Measurements from ENCODE around the gene UBE2Q1. TPM values are rescaled to one million over a fixed set of nuclear protein-coding genes. Genes with fewer than 3 reads are reported as not detected.

UBE2Q1 gene
- total RNA-seq, 2 experiments from 2014 or later: 106 to 107 TPM

GRCh38 chr1:154553056-154554030 lies 5.1 kb downstream of the UBE2Q1 start:
- no peak overlapping the region for H3K27ac Mint-ChIP-seq

GRCh38 chr1:154552036-154552435 lies 6.4 kb downstream of the UBE2Q1 start:
- no peaks in the 10 kb centered on the region for H3K9me3 Mint-ChIP-seq
- H3K4me3 Mint-ChIP-seq: no peak overlapping the region

More at GRCh38 chr1:154553056-154554030, 5.1 kb downstream of the UBE2Q1 start:
- POLR2A ChIA-PET: no interaction called here
- Mint-ChIP-seq H3K27me3 (no peaks in the 10 kb centered on the region), H3K4me3 (no peak overlapping the region), H3K4me1 (peaks cover 39% of the 10 kb centered on the region), H3K9me3 (no peaks in the 10 kb centered on the region), H3K36me3 (peaks cover 30% of the 10 kb centered on the region)
- no peak for DNase-seq
- ATAC-seq (ENCODE audit: low read depth): no peak

GRCh38 chr1:154551474-154551873 lies 7.0 kb downstream of the UBE2Q1 start:
- ATAC-seq (ENCODE audit: low read depth) (no peak), DNase-seq (no peak)
- H3K9me3 Mint-ChIP-seq: no peaks in the 10 kb centered on the region
- H3K27me3 Mint-ChIP-seq: no peaks in the 10 kb centered on the region
- H3K36me3 Mint-ChIP-seq: peaks cover 24% of the 10 kb centered on the region
- peaks cover 25% of the 10 kb centered on the region for H3K4me1 Mint-ChIP-seq
- H3K27ac Mint-ChIP-seq: no peak overlapping the region
- H3K4me3 Mint-ChIP-seq: no peak overlapping the region
- POLR2A ChIA-PET: no interaction called here

More at GRCh38 chr1:154552036-154552435, 6.4 kb downstream of the UBE2Q1 start:
- DNase-seq (no peak), ATAC-seq (ENCODE audit: low read depth) (no peak)
- no peaks in the 10 kb centered on the region for H3K27me3 Mint-ChIP-seq
- peaks cover 24% of the 10 kb centered on the region for H3K36me3 Mint-ChIP-seq
- POLR2A ChIA-PET: no interaction called here
- no peak overlapping the region for H3K27ac Mint-ChIP-seq
- H3K4me1 Mint-ChIP-seq: peaks cover 31% of the 10 kb centered on the region

GRCh38 chr1:154550657-154551056 lies 7.8 kb downstream of the UBE2Q1 start:
- Mint-ChIP-seq H3K4me3 (no peak overlapping the region), H3K9me3 (no peaks in the 10 kb centered on the region), H3K27me3 (no peaks in the 10 kb centered on the region), H3K27ac (no peak overlapping the region), H3K36me3 (peaks cover 24% of the 10 kb centered on the region), H3K4me1 (peaks cover 17% of the 10 kb centered on the region)
- DNase-seq (no peak), ATAC-seq (ENCODE audit: low read depth) (no peak)
- POLR2A ChIA-PET: no interaction called here

- Mint-ChIP-seq H3K27ac (no peak overlapping the region), H3K4me3 (no peak overlapping the region), H3K4me1 (peaks cover 12% of the 10 kb centered on the region), H3K9me3 (no peaks in the 10 kb centered on the region), H3K36me3 (peaks cover 24% of the 10 kb centered on the region), H3K27me3 (no peaks in the 10 kb centered on the region)
- ATAC-seq (ENCODE audit: low read depth) (no peak), DNase-seq (no peak)
- POLR2A ChIA-PET: no interaction called here
These were observed 8.4 kb downstream of the UBE2Q1 start for GRCh38 chr1:154550070-154550469.

- POLR2A ChIA-PET: no interaction called here
- DNase-seq (no peak), ATAC-seq (ENCODE audit: low read depth) (no peak)
- Mint-ChIP-seq H3K27me3 (no peaks in the 10 kb centered on the region), H3K36me3 (peaks cover 24% of the 10 kb centered on the region), H3K4me3 (no peak overlapping the region), H3K27ac (no peak overlapping the region), H3K9me3 (no peaks in the 10 kb centered on the region), H3K4me1 (peaks cover 11% of the 10 kb centered on the region)
These were observed 9.2 kb downstream of the UBE2Q1 start for GRCh38 chr1:154549202-154549770.

GRCh38 chr1:154548028-154548427 lies 10.4 kb downstream of the UBE2Q1 start:
- no peak for ATAC-seq (ENCODE audit: low read depth)
- Mint-ChIP-seq H3K27ac (no peak overlapping the region), H3K36me3 (peaks cover 19% of the 10 kb centered on the region), H3K27me3 (no peaks in the 10 kb centered on the region), H3K9me3 (no peaks in the 10 kb centered on the region), H3K4me3 (no peak overlapping the region), H3K4me1 (peaks cover 11% of the 10 kb centered on the region)
- POLR2A ChIA-PET: interaction anchor here (0.6 kb wide), 1 partner anchor 819 kb away, joined by 7 read pairs; no protein-coding TSS in a partner anchor
- no peak for DNase-seq

- peaks cover 13% of the 10 kb centered on the region for H3K36me3 Mint-ChIP-seq
- H3K9me3 Mint-ChIP-seq: no peaks in the 10 kb centered on the region
- POLR2A ChIA-PET: interaction anchor here (1.0 to 1.6 kb wide), 2 partner anchors 8 to 68 kb away, joined by 3 to 4 read pairs; no protein-coding TSS in a partner anchor
- no peak overlapping the region for H3K4me3 Mint-ChIP-seq
- ATAC-seq (ENCODE audit: low read depth) (no peak), DNase-seq (no peak)
- no peak overlapping the region for H3K27ac Mint-ChIP-seq
- H3K4me1 Mint-ChIP-seq: peaks cover 11% of the 10 kb centered on the region
- H3K27me3 Mint-ChIP-seq: peaks cover 2% of the 10 kb centered on the region
These were observed 11.2 kb downstream of the UBE2Q1 start for GRCh38 chr1:154547105-154547732.

- H3K27ac Mint-ChIP-seq: no peak overlapping the region
- POLR2A ChIA-PET: interaction anchor here (1.0 to 1.6 kb wide), 2 partner anchors 9 to 67 kb away, joined by 3 to 4 read pairs; no protein-coding TSS in a partner anchor
- H3K4me1 Mint-ChIP-seq: peaks cover 11% of the 10 kb centered on the region
- ATAC-seq (ENCODE audit: low read depth): peak; percentile 72
- H3K27me3 Mint-ChIP-seq: peaks cover 2% of the 10 kb centered on the region
- H3K4me3 Mint-ChIP-seq: no peak overlapping the region
- peak; percentile 61 for DNase-seq
- no peaks in the 10 kb centered on the region for H3K9me3 Mint-ChIP-seq
- H3K36me3 Mint-ChIP-seq: peaks cover 10% of the 10 kb centered on the region
These were observed 12.0 kb downstream of the UBE2Q1 start for GRCh38 chr1:154546264-154547063.

GRCh38 chr1:154541231-154541630 lies 17.2 kb downstream of the UBE2Q1 start:
- H3K36me3 Mint-ChIP-seq: no peaks in the 10 kb centered on the region
- H3K27me3 Mint-ChIP-seq: peaks cover 6% of the 10 kb centered on the region
- H3K4me1 Mint-ChIP-seq: no peaks in the 10 kb centered on the region
- H3K9me3 Mint-ChIP-seq: no peaks in the 10 kb centered on the region
- no peak overlapping the region for H3K27ac Mint-ChIP-seq
- POLR2A ChIA-PET: no interaction called here
- DNase-seq: no peak
- no peak for ATAC-seq (ENCODE audit: low read depth)
- H3K4me3 Mint-ChIP-seq: no peak overlapping the region

- Mint-ChIP-seq H3K36me3 (no peaks in the 10 kb centered on the region), H3K4me3 (no peak overlapping the region), H3K27ac (no peak overlapping the region), H3K27me3 (peaks cover 9% of the 10 kb centered on the region), H3K9me3 (no peaks in the 10 kb centered on the region), H3K4me1 (no peaks in the 10 kb centered on the region)
- POLR2A ChIA-PET: interaction anchor here (0.6 kb wide), 1 partner anchor 197 kb away, joined by 3 read pairs; no protein-coding TSS in a partner anchor
- DNase-seq: no peak
- no peak for ATAC-seq (ENCODE audit: low read depth)
These were observed 18.7 kb downstream of the UBE2Q1 start for GRCh38 chr1:154539486-154540483.

GRCh38 chr1:154536570-154536969 lies 21.9 kb downstream of the UBE2Q1 start:
- Mint-ChIP-seq H3K4me3 (no peak overlapping the region), H3K9me3 (no peaks in the 10 kb centered on the region), H3K36me3 (no peaks in the 10 kb centered on the region), H3K27me3 (peaks cover 18% of the 10 kb centered on the region), H3K4me1 (no peaks in the 10 kb centered on the region), H3K27ac (no peak overlapping the region)
- POLR2A ChIA-PET: no interaction called here
- DNase-seq: no peak
- ATAC-seq (ENCODE audit: low read depth): no peak

All from activated naive CD8-positive, alpha-beta T cell treated with anti-CD3 and anti-CD28 coated beads, Interleukin-2, amount 10 ng/mL, durations not matched to agents 7 days and 5 days (primary cell).